LNCAP (cell line): ENCODE measurements around the gene NANOS2.

Experiments used
- CTCF ChIP-seq: fragments of 450-650 bp; IDR thresholded peaks from 2 replicates; pipeline ENCODE4 v1.5.1; 2017; ENCODE audit warnings: mild to moderate bottlenecking

NANOS2 gene

GRCh38 chr19:45911291-45911690, 3.3 kb downstream of the NANOS2 start:
- no peak for TF ChIP-seq CTCF

GRCh38 chr19:45908956-45909355, 5.6 kb downstream of the NANOS2 start:
- TF ChIP-seq CTCF = no peak

GRCh38 chr19:45906221-45906620, 8.4 kb downstream of the NANOS2 start:
- no peak for TF ChIP-seq CTCF

GRCh38 chr19:45905011-45905410, 9.6 kb downstream of the NANOS2 start:
- TF ChIP-seq CTCF = no peak

- TF ChIP-seq CTCF = no peak
Measured at GRCh38 chr19:45902651-45903625, 11.6 kb downstream of the NANOS2 start.

GRCh38 chr19:45901912-45902650, 12.5 kb downstream of the NANOS2 start, which contains the start of gene MYPOP:
MYPOP (minus strand) TSS chr19:45902613; CDS start chr19:45901773, 840 bp downstream.
- TF ChIP-seq CTCF = no peak

- TF ChIP-seq CTCF = no peak
Measured at GRCh38 chr19:45901432-45901911, 13.1 kb downstream of the NANOS2 start.
